GM21381 (cell line): ENCODE results near the gene EFCAB12.
A peak's percentile ranks its signal among the peaks of the same experiment; 100 is the strongest.
"Not testable (repeated sequence)": the region's sequence is repeated elsewhere in the genome, so short reads cannot be mapped to it uniquely, and the experiment has no call there.

Source experiments
- ATAC-seq: cut with Tn5 transposase; IDR thresholded peaks from one replicate; pipeline ENCODE4 v1.9.1; 2021; ENCODE audit warnings: mild to moderate bottlenecking, moderate library complexity; ENCODE audit not compliant: unreplicated experiment

EFCAB12 gene

GRCh38 chr3:129399145-129399894 is 29.1 kb downstream of the EFCAB12 start:
- peak; percentile 71 for ATAC-seq

DNA sequence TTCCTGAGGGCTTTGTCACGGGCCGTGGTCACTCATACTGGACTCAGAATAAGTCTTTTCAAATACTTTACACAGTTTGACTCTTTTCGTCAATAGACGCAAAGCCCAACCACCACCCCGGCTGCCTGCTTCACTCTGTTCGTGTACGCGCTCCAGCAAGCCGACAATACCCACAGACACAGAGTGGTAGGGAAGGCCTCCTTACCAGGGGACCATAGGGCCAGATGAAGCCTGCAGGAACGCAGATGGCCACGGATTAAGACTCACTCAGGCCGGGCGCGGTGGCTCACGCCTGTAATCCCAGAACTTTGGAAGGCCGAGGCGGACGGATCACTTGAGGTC is 29.7 kb downstream of the EFCAB12 start:
- ATAC-seq: peak; percentile 5

GRCh38 chr3:129393760-129394564 is 34.5 kb downstream of the EFCAB12 start:
- ATAC-seq: not testable (repeated sequence)

DNA sequence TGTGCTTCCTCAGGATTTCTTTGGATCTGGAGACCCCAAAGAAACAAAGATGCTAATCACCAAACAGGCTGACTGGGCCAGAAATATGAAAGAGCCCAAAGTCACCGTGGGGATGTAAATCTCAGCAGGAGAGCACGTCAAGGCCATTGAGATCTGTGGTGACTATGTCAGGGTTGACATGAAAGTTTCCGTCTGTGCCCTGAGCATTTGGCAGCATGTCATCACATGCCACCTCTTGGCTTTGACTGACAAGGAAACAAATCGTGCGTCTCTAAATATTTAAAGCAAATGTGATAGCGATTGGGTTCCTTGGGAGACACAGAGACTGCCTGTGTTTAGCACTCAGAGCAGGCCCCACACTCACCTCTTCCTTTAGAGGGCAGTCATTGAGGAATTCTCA is 35.2 kb downstream of the EFCAB12 start:
- no peak for ATAC-seq

DNA sequence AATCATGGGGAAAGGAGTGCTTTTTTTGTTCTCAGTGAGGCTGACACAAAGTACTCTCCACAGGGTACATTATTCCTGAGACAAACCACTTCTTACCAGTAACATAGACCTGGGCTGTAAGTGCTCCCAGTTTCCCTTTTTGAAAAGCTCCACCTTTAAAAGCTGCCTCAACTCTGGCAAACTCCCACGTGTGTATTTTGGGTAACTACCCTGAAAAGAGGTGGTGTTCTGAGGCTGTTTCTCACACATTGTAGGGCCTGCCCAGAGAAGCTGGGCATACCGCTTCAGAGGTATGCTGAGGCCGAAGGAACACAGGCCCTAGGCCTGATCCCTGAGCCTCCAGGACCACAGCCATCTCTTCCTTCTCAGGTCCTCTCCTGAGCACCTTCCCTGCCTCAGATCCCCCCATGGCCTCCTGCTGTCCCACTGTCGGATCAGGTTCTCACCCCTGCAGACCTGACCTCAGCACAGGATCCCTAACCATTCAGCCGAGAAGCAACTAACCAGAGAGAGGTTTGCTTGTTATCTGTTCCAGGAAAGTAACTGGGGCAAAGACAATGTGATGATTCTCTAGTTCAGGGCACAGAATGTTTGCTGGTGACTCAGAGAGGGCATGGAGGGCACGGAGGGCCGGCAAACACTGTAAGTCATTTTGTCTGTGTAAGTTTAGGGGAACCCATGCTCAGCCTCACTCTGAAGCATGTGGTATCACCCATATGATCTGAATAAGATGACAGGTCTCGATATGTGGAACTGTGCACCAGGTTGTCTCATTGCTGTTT is 36.1 kb downstream of the EFCAB12 start:
- not testable (repeated sequence) for ATAC-seq

DNA sequence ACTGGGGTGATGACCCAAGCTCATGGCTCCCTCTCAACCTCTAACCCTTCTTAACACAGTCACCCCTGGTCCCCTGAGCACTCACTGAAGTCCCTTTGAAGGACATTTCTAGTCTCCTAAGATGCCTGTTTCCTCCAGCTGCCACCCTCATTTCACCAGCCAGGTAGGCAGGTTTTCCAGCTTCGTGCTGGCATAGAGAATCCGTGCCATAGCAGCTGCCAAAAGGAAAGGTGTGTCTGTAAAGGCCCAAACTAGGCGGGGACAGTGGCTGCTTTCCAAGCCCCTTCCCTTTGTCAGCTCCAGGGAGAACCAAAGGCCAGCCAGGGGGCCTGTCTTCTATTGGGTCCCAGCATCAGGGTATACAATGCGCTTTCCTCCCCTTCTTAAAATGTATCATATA is 36.9 kb downstream of the EFCAB12 start:
- ATAC-seq: not testable (repeated sequence)

GRCh38 chr3:129389572-129389937 is 38.9 kb downstream of the EFCAB12 start:
- ATAC-seq: no peak

GRCh38 chr3:129388791-129389571 is 39.5 kb downstream of the EFCAB12 start:
- not testable (repeated sequence) for ATAC-seq

GRCh38 chr3:129387487-129387886 is 40.9 kb downstream of the EFCAB12 start:
- no peak for ATAC-seq

DNA sequence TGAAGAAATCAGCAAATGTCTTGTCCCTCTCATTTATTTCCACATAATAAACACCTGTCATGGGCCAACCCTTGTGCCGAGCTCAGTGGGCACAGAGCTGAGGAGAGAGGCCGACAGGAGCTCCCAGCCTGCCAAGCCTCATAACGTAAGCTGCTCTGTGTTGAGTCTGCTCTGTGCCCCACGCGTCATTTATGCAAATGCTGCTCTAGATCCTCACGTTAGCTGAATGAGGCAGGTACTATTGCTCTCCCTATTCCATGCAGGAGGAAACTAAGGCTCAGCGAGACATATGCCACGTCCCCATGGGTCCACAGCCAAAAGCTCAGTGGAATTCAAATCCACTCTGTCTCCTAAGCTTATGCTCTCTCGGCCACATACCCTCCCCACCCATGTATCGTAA is 41.5 kb downstream of the EFCAB12 start:
- ATAC-seq: no peak

DNA sequence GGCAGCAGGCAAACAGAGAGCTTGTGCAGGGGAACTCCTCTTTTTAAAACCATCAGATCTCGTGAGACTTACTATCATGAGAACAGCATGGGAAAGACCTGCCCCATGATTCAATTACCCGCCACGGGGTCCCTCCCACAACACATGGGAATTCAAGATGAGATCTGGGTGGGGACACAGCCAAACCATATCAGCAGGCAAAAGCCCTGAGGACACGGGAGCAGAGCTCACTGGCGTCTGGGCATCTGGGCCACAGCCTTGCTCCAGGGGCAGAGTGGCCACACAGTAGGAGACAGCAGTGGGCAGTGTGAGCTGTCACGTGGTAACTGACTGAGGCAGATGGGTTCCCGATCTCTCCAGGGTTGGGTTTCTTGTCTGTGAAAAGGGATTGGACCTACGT is 42.9 kb downstream of the EFCAB12 start:
- ATAC-seq: not testable (repeated sequence)

- ATAC-seq: no peak
Measured at GRCh38 chr3:129384594-129385323, 43.7 kb downstream of the EFCAB12 start.

- ATAC-seq: not testable (repeated sequence)
Measured at GRCh38 chr3:129384103-129384502, 44.3 kb downstream of the EFCAB12 start.

- ATAC-seq: peak; percentile 88
Measured at GRCh38 chr3:129383292-129383860, 45.1 kb downstream of the EFCAB12 start.

DNA sequence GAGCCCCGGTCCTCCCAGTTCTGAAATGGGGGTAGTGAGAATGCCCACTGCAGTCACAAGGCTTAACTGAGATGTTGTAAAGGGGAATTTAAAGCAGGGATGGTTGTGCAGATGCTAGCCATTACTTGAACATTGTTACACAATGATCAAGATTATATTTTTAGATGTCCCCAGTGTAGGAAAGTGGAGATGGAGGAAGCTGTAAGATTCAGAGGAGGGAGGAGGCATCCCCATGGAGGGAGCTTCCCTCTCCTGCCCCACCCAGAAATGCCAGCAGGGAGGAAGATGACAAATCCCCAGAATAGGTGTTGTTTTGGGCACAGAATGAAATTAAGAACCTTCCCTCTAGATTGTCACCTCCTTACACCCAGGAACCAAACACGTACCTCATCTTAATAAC is 46.1 kb downstream of the EFCAB12 start:
- no peak for ATAC-seq

DNA sequence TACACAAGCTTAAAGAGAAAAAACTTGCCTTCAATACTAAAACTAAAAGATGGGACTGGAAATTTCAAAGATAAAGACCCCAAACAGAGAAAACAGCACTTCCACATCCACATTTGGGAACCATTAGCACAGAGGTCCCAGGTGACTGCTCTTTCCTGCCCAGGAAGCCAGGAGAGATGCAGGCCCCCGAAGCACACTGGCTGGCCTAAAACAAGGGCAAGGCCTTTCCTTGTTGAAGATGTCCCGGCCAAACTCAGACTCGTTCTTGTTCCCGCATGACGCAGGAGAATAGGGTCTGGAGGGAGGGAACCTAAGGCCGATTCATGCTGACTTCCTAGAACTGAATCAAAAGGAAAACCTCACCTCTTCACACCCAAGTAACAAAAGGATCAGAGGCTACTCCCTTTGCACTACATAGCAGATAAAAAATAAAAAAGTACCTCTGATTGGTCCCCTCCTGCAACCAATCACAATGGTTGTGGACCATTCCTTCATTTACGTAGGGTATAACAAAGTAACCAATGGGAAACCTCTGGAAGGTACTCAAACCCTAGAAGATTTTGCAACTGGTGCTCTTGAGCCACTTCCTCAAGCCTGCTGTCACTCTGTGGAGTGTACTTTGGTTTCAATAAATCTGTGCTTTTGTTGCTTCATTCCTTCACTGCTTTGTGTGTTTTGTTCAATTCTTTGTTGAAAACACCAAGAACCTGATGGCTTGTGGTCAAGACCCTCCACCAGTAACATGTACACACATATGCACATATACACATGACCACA is 48.7 kb downstream of the EFCAB12 start:
- ATAC-seq: no peak

DNA sequence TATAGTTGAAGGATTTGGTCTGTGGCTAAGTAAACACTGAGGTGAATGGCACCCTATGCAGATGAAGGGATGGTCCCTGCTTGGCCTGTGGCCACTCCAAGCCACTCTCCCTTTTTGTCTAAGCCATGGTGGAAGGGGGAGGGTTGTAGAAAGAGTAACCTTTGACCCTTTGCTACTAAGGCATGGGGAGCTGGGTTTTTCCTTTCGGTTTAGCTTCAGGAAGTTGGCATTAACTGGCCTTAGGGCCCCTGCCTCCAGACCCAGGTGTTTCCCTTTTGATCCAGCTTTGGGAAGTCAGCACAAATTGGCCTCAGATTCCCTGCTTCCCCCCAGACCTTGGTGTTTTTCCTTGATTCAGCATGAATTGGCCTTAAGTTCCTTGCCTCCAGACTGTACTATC is 49.5 kb downstream of the EFCAB12 start:
- ATAC-seq: no peak

GRCh38 chr3:129377615-129378014 is 50.8 kb downstream of the EFCAB12 start:
- no peak for ATAC-seq

GRCh38 chr3:129375099-129375498 is 53.3 kb downstream of the EFCAB12 start:
- ATAC-seq: no peak
